GM12873 (cell line): ENCODE results near the gene EXOSC10.

Source experiments
- TF ChIP-seq, protein P1 (sequence below): IDR thresholded peaks from 2 replicates; pipeline ENCODE4 v1.5.1; 2012; ENCODE audit warnings: low read depth, mild to moderate bottlenecking, moderate library complexity, low read length, control low read depth; ENCODE audit not compliant: insufficient read depth; ENCODE audit errors: missing control alignments

Gene EXOSC10

DNA sequence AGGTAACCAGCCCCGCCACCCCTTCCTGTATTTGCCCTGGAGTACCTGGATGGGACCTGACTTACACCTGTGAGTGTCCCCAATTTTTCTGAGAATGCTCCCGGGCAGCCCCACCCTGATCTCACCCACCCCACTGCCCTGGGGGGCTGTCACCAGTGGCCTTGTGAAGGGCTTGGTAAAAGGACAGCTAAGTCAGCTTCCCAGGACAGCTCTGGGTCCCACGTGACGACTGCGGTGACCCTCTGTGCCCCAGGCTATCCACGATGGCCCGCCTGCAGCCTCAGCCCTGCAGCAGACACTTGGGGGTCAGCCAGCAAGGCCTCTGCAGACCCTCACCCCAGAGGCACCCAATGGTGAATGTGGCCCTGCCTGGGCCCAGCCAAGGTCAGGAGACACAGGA lies 45.5 kb downstream of the EXOSC10 start:
- TF ChIP-seq, protein P1, sequence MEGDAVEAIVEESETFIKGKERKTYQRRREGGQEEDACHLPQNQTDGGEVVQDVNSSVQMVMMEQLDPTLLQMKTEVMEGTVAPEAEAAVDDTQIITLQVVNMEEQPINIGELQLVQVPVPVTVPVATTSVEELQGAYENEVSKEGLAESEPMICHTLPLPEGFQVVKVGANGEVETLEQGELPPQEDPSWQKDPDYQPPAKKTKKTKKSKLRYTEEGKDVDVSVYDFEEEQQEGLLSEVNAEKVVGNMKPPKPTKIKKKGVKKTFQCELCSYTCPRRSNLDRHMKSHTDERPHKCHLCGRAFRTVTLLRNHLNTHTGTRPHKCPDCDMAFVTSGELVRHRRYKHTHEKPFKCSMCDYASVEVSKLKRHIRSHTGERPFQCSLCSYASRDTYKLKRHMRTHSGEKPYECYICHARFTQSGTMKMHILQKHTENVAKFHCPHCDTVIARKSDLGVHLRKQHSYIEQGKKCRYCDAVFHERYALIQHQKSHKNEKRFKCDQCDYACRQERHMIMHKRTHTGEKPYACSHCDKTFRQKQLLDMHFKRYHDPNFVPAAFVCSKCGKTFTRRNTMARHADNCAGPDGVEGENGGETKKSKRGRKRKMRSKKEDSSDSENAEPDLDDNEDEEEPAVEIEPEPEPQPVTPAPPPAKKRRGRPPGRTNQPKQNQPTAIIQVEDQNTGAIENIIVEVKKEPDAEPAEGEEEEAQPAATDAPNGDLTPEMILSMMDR: no peak

DNA sequence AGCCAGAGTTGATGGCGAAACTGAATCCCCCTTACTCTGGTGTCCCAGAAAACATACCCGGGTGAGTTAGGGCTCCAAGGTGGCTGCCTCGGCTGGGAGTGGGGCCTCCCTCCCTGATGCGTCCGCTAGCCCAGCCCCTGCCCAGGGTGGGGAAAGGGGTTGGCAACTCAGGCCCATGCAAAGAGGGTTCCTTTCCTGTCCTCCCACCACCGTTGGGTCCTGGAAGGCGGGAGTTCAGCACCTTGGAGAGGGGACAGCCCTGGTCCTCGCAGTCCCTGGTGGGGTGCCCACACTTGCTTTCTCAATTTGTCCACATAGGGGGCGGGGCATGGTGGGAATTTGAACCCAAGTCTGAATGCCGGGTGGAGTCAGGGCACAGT lies 45.9 kb downstream of the EXOSC10 start:
- TF ChIP-seq, protein P1: no peak

DNA sequence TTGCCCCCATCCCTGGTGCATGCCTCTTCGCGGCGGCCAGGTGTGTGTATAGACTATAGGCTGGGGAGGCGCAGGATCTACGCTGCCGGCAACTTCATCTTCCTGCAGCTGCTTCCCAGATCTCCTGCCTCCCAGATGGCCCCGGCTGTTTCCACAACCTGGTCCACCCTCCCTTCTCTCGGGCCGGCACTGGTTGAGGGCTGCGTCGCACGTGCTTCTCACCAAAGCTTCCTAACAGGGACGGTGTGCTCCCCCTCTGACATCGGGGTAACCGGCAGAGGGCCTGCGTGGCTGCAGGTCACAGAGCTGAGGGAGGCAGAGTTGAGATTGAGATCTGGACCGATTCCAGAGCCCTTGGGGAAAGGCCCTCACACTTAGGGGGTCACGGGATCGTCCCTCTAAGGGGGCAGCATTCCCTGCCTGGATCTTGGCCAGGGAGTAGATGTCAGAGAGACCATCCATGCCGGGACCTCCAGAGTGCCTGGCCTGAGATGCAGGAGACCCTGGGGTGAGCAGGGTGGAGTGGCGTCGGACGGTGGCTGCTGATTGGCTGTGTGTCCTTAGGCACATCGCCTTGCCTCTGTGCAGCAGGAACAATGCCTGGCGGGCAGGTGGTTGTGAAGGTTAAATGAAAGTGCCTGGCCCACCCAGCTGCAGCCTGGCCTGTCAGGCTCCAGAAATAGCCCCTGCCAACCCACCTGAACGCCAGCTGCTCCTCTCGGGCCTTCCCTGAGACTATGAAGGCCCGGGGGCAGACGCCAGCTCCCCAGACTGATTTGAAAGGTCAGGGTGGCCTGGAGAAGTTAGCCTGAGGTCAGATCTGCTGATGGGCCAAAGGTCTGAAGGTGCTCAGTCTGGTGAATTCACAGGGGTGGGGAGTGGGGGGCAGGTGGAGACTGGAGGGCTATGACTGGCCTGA lies 46.6 kb downstream of the EXOSC10 start:
- TF ChIP-seq, protein P1: peak; percentile 10

DNA sequence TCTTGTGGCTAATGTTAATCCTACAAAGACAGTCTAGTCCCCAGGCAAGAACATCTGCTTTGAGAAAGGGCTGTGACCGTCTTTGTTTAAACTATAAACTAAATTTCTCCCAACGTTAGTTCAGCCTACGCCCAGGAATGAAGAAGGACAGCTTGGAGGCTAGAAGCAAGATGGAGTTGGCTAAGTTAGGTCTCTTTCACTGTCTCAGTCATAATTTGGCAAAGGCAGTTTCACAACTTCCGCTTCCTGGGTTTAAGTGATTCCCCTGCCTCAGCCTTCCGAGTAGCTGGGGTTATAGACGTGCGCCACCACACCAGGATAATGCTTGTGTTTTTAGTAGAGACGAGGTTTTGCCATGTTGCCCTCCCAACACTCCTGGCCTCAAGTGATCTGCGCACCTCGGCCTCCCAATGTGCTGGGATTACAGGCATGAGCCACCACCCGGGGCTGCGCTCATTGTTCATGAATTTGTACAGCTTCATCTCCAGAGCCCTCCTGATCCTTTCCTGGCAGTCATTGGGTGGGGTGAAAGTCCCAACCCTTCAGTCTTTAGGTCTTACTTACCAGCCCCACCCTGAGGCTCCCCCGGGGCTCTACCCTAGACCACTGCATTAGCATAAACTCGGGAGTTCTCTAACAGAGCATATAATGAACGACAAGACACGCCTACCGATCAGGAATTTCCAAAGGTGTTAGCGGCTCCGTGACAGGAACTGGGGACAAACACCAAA lies 47.7 kb downstream of the EXOSC10 start:
- TF ChIP-seq, protein P1: no peak

DNA sequence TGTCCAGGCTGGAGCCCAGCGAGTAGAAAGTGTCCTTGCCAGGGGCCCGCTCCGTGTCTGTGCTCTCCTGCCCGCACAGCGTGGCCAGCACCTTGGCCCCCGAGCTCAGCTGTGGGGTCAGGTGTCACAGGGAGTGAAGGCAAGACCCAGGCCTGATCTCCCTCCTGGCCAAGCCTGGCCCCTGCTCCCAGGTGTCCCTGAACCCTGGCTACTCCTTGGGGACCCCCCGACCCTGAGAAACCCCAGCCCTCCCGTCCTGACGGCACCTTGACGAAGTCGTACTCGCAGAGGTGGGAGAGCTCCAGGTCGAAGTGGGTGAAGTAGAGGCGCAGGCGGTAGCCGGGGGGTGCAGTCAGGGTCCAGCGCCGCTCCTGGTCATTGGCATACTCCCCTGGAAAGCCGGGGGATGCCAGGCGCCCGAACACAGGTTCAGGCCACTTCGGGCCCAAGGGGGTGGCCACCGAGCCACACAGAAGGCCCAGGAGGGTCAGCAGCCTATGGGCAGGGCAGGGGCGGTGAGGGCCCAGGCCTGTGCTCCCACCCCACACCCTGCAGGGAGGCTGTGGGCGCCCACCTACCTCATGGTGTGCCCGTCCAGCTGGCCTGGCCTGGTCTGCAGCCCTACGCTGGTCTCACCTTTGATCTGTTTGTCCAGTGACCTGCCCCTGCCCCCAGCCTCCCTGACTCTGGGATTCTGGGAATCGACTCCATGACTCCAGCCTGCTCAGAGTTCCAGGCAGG lies 52.9 kb downstream of the EXOSC10 start, which contains the start of gene MASP2:
Gene MASP2 (minus strand): TSS at position 615 of the 741 bp plus-strand sequence. CDS start 32 bp downstream, at position 583.
- TF ChIP-seq, protein P1: no peak

DNA sequence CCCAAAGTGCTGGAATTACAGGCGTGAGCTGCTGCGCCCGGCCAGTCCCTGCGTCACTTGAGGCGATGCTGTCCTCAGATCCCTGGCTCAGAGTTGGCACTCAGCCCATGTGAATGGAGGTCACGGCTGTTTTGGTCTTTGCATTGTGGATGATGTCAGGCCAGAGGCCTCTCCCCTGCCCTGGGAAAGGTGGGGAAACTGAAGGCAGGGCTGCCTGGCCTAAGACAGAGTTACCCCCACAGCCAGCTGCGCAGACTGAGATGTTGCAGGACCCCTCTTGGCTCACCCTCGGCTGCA lies 53.5 kb downstream of the EXOSC10 start:
- TF ChIP-seq, protein P1: no peak
